ENCODE measurements around the gene CALN1. TPM values are rescaled to one million over a fixed set of nuclear protein-coding genes. Genes with fewer than 3 reads are reported as not detected.

The CALN1 gene
- total and polyA plus RNA-seq, 4 donors, result 0.14 to 0.84 (median 0.24) TPM

- Histone ChIP-seq H3K27ac (ENCODE audit: low read depth in 1 of 2, low read length in 2 of 2) (no peak overlapping the region), H3K9me3 (ENCODE audit: control insufficient read depth in 4 of 4, low read length in 3 of 4) (no peaks in the 10 kb centered on the region), H3K36me3 (ENCODE audit: control insufficient read depth in 4 of 4, insufficient read depth in 3 of 4, low read depth in 1 of 4, low read length in 3 of 4) (no peaks in the 10 kb centered on the region), H3K4me1 (ENCODE audit: control insufficient read depth in 4 of 4, insufficient read depth in 4 of 4, low read length in 3 of 4) (no peaks in the 10 kb centered on the region), H3K27me3 (ENCODE audit: control insufficient read depth in 4 of 4, insufficient read depth in 4 of 4, low read length in 3 of 4) (no peaks in the 10 kb centered on the region), H3K4me3 (ENCODE audit: low read depth in 1 of 3, low read length in 3 of 3) (no peak overlapping the region), H3K9ac (ENCODE audit: low read depth in 1 of 2, low read length in 2 of 2) (no peak overlapping the region)
- DNase-seq (ENCODE audit: low spot score), result no peak
- 85% methylated on average over 4 of the region's 4 CpGs for WGBS
- no peak for TF ChIP-seq SP1 (IDR thresholded peaks at IDR 0.05)
- TF ChIP-seq, protein P1, sequence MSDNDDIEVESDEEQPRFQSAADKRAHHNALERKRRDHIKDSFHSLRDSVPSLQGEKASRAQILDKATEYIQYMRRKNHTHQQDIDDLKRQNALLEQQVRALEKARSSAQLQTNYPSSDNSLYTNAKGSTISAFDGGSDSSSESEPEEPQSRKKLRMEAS (IDR thresholded peaks at IDR 0.05), result no peak
- no peak for TF ChIP-seq EGR1 (IDR thresholded peaks at IDR 0.05; ENCODE audit: low read depth in 2 of 2)
- TF ChIP-seq, protein P2, sequence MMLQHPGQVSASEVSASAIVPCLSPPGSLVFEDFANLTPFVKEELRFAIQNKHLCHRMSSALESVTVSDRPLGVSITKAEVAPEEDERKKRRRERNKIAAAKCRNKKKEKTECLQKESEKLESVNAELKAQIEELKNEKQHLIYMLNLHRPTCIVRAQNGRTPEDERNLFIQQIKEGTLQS (IDR thresholded peaks at IDR 0.05), result no peak
- no peak for TF ChIP-seq HNF4A (conservative IDR thresholded peaks at IDR 0.05)
- TF ChIP-seq FOXA1 (IDR thresholded peaks at IDR 0.05), result no peak
- TF ChIP-seq TAF1 (conservative IDR thresholded peaks at IDR 0.05), result no peak
- TF ChIP-seq FOXA2 (IDR thresholded peaks at IDR 0.05), result no peak
- no peak for TF ChIP-seq REST (IDR thresholded peaks at IDR 0.05)
- TF ChIP-seq, protein P3, sequence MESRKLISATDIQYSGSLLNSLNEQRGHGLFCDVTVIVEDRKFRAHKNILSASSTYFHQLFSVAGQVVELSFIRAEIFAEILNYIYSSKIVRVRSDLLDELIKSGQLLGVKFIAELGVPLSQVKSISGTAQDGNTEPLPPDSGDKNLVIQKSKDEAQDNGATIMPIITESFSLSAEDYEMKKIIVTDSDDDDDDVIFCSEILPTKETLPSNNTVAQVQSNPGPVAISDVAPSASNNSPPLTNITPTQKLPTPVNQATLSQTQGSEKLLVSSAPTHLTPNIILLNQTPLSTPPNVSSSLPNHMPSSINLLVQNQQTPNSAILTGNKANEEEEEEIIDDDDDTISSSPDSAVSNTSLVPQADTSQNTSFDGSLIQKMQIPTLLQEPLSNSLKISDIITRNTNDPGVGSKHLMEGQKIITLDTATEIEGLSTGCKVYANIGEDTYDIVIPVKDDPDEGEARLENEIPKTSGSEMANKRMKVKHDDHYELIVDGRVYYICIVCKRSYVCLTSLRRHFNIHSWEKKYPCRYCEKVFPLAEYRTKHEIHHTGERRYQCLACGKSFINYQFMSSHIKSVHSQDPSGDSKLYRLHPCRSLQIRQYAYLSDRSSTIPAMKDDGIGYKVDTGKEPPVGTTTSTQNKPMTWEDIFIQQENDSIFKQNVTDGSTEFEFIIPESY (IDR thresholded peaks at IDR 0.05), result no peak
These were observed 49.9 kb downstream of the CALN1 start for GRCh38 chr7:72362246-72362645.

- no peaks in the 10 kb centered on the region for H3K36me3 ChIP-seq (ENCODE audit: control insufficient read depth in 4 of 4, insufficient read depth in 3 of 4, low read depth in 1 of 4, low read length in 3 of 4)
- H3K9me3 ChIP-seq (ENCODE audit: control insufficient read depth in 4 of 4, low read length in 3 of 4), result no peaks in the 10 kb centered on the region
- H3K4me1 ChIP-seq (ENCODE audit: control insufficient read depth in 4 of 4, insufficient read depth in 4 of 4, low read length in 3 of 4), result no peaks in the 10 kb centered on the region
- H3K4me3 ChIP-seq (ENCODE audit: low read depth in 1 of 3, low read length in 3 of 3), result no peak overlapping the region
- 76% methylated on average over 1 of the region's 1 CpG for WGBS
- H3K9ac ChIP-seq (ENCODE audit: low read depth in 1 of 2, low read length in 2 of 2), result no peak overlapping the region
- no peak for TF ChIP-seq CTCF (IDR thresholded peaks at IDR 0.05; ENCODE audit: low read depth, low read length, missing input control)
- no peak for TF ChIP-seq JUND (IDR thresholded peaks at IDR 0.05)
- no peak for TF ChIP-seq FOXA2 (IDR thresholded peaks at IDR 0.05)
- no peak for DNase-seq (ENCODE audit: low spot score)
- H3K27ac ChIP-seq (ENCODE audit: low read depth in 1 of 2, low read length in 2 of 2), result no peak overlapping the region
- peaks cover 0 to 4% (median 1%) of the 10 kb centered on the region in 4 donors for H3K27me3 ChIP-seq (ENCODE audit: control insufficient read depth in 4 of 4, insufficient read depth in 4 of 4, low read length in 3 of 4)
These were observed 66.9 kb downstream of the CALN1 start for GRCh38 chr7:72345208-72345727.

Data from liver (tissue), 9 donors.